HG02588 (cell line): ENCODE measurements around the gene CTNNA1.

Experiments used
- ATAC-seq: cut with Tn5 transposase; IDR thresholded peaks from one replicate; pipeline ENCODE4 v1.9.1; 2021; ENCODE audit warnings: mild to moderate bottlenecking, moderate library complexity; ENCODE audit not compliant: unreplicated experiment

The CTNNA1 gene

GRCh38 chr5:138843316-138844124, 90.3 kb downstream of the CTNNA1 start:
- ATAC-seq: no peak

DNA sequence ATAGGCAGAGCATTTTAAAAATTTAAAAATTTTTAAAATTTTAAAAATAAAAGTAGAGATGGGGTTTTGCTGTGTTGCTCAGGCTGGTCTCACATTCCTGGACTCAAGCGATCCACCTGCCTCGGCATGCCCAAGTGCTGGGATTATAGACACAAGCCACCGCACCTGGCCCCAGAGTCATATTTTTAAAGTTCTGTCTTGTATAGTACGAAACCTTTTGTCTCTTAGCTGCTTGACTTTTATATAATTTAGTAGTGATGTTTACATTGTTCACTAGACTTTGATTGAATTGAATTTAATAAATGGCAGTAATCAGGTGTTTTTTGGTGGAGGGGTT, 90.9 kb downstream of the CTNNA1 start:
- no peak for ATAC-seq

- ATAC-seq: no peak
These were observed 91.7 kb downstream of the CTNNA1 start for GRCh38 chr5:138844812-138845513.

DNA sequence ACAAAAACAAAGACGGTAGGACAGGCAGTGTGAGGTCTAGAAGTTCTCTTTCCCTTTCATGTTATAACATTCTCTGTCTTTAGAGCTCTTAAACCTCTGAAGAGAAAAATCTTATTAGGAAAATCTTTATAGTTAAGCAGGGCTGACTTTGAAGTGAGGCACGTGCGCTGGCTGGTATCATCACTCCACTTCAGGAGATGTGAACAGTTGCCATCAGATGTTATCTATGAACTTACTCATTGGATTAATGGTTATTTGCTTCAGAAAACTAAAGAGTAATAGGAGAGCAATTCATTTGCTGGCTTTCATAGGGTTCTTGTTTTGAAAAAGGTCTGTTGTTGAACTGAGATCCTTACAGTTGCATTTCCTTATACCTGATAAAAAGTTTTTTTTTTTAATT, 96.2 kb downstream of the CTNNA1 start:
- ATAC-seq: no peak

GRCh38 chr5:138849882-138850281, 96.7 kb downstream of the CTNNA1 start:
- no peak for ATAC-seq

GRCh38 chr5:138850865-138851435, 97.7 kb downstream of the CTNNA1 start:
- no peak for ATAC-seq

DNA sequence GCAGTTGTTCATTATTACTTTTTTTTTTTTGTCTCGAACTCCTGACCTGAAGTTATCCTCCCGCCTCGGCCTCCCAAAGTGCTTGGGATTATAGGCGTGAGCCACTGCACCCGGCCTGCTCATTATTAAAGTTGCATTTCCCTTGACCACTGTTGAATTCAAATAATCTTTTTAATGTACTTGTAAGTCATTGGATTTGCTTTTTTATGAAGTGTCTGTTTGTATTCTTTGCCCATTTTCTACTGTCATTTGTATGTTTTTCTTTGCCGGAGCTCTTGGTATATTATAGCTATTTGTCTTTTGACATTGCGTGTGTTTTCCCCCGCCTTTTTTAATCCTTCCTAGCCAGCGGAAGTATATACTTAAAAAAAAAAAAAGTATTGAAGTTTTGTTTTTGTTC, 99.9 kb downstream of the CTNNA1 start:
- ATAC-seq: no peak

GRCh38 chr5:138867011-138867410, 113.8 kb downstream of the CTNNA1 start:
- no peak for ATAC-seq

DNA sequence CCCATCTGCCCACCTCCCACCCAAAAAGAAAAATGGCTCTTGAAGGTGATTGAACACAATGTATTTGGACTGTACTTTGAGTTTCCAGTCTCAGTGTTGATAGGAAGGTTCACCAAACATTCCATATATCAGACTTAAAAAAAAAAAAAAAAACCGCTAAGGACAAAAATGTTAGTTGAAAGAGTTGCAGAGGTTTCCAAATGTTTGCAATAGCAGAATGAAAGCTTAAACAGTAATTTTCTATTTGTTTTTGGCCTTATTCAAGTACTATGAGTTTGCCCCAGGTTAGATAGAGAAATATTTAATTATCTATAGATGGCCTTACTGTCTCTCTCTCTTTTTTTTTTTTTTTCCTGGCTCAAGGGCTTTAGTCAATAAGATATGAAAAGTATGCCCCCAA, 115.8 kb downstream of the CTNNA1 start:
- ATAC-seq: no peak

DNA sequence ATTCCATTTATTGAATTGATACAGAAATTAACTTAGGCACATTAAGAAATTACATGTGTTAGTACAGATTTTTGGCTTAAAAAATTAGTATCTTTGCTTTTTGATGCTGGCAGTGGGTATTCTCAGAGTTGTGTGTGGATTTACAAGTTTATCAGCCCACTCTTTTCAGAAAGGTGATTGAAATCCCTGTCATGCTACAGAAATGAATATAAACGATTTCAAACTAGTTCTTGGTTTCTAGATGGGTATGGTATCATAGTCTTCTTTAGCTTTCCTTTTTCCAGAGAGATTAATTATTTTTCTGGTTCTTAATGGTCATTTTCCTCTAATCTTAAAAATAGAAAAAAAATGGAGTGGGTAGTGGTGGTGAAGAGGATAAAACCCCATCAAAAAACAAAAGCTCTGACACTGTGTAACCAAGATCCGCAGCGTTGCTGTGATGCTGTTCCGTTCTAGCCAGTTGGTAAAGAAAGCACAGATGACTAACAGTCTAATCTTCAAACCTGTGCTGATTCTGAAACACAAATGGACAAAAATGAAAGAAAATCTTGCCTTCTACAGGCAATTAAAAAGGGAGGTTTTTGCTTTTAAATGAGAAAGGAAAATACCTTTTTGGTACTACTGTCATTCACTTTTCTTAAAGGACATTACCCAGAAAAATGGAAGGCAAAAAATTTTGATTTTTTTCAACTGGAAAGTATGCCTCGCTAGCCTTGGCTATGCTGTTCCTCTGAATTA, 116.7 kb downstream of the CTNNA1 start:
- no peak for ATAC-seq

- ATAC-seq: no peak
These were observed 117.4 kb downstream of the CTNNA1 start for GRCh38 chr5:138870611-138871010.

DNA sequence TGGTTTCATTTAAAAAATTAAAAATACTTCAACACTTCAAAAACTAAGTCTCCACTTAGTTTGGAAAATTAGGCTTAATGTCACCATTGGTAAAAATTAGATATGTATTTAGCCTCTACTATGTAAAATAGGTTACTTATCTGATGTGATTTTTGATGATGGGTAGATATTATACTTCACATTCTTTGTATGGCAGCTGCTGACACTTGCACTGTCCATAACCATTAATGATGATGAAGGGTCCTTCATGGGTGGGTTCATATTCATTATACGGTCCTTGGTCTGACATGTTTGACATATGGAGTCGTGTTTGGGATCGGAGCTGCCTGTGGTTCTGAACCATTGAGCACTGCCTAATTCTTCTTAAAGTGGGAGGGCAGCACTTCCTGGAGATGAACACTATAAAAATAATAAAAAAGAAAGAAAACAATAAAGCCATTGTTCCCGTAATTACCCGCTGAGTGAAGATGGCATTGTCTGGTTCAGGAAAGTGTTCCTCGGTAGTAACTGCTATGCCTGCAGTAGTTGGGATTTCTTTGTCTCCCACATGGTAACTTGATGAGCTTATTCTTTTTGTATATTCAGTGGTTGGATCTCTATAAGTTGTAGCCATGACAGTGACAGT, 119.7 kb downstream of the CTNNA1 start:
- ATAC-seq: no peak

GRCh38 chr5:138873466-138874221, 120.4 kb downstream of the CTNNA1 start:
- ATAC-seq: no peak

GRCh38 chr5:138874241-138874640, 121.0 kb downstream of the CTNNA1 start:
- ATAC-seq: no peak

- no peak for ATAC-seq
These were observed 121.7 kb downstream of the CTNNA1 start, which contains the start of gene LRRTM2 for GRCh38 chr5:138874771-138875551. TSS of gene LRRTM2 (minus strand) at chr5:138875335. CDS start at chr5:138874911, 424 bp downstream.

DNA sequence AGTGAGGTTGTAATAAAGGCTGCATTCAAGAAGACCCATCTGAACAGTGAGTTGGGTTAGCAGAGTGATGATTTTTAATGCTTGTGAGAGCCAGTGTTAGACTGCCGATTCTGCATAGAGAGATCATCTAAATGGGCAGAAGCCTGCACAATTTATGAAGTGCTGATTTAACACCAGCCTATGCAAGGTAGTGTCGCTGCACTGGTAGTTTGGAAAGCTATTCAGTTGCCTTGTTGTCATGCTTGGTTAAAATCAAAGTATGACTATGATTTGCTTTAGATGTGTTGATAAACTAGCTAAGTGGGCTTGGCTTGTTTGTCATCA, 122.3 kb downstream of the CTNNA1 start:
- ATAC-seq: no peak

GRCh38 chr5:138875946-138876345, 122.7 kb downstream of the CTNNA1 start:
- ATAC-seq: no peak

GRCh38 chr5:138876811-138877210, 123.6 kb downstream of the CTNNA1 start:
- ATAC-seq: no peak

- ATAC-seq: no peak
These were observed 125.4 kb downstream of the CTNNA1 start for GRCh38 chr5:138878437-138879235.
